HepG2 (cell line): Measurements from ENCODE around the gene HNRNPA0. TPM values are rescaled to one million over a fixed set of nuclear protein-coding genes. Genes with fewer than 3 reads are reported as not detected.

Source experiments
- ATAC-seq: fragments of 200-7000 bp; cut with Tn5 transposase; 3 replicates; pipeline ENCODE4 v1.9.1; 2020; ENCODE audit warnings: mild to moderate bottlenecking, moderate library complexity
- BruUV-seq: library from RNA; stranded (reverse); fragments of 400-500 nt; replicated peaks from 2 replicates; lab custom pipeline; 2021; lab: Mats Ljungman, UMichigan
- CTCF ChIA-PET: fragments of 300-600 bp; formaldehyde crosslinking; extraction: SDS; loops from one replicate; lab custom pipeline; 2021; ENCODE audit warnings: low total read pairs, inconsistent platforms, low intra/inter-chr PET ratio; lab: Yijun Ruan, JAX
- POLR2A ChIA-PET: fragments of 350-600 bp; sonication (Branson Sonifier 250); formaldehyde crosslinking; loops from one replicate; lab custom pipeline; 2020; ENCODE audit warnings: antibody characterized with exemption, inconsistent platforms; lab: Yijun Ruan, JAX
- DNase-seq: peaks from one replicate; pipeline ENCODE4 v3.0.0-alpha.2; 2015; ENCODE audit warnings: low spot score
- FAIRE-seq: peaks from 3 replicates; lab custom pipeline; 2011; peaks lifted over from hg19 to GRCh38; lab: Jason Lieb, UNC
- H2AFZ ChIP-seq: one replicate; pipeline ENCODE4 v1.6.1; 2011; ENCODE audit warnings: low read length, inconsistent platforms
- H3K27ac ChIP-seq: fragments of 300-600 bp; 3 replicates; pipeline ENCODE4 v1.8.0; 2011; ENCODE audit warnings: mixed run types, mild to moderate bottlenecking, mixed read lengths, low read length, inconsistent platforms; ENCODE audit not compliant: insufficient read depth; ENCODE audit errors: extremely low read length
- H3K27me3 ChIP-seq, 2 experiments: fragments of 200-600 bp in 1 of 2; 2 replicates in 1 of 2; 3 replicates in 1 of 2; pipeline versions ENCODE4 v1.6.0 to v1.8.0; 2011; ENCODE audit warnings: low read length in 2 of 2, mild to moderate bottlenecking in 2 of 2, moderate library complexity in 2 of 2, inconsistent platforms in 1 of 2; ENCODE audit not compliant: insufficient read depth in 2 of 2, control insufficient read depth in 1 of 2
- H3K36me3 ChIP-seq, 2 experiments: fragments of 200-600 bp in 1 of 2; replicated peaks in 1 of 2; 2 replicates in 1 of 2; 3 replicates in 1 of 2; pipeline versions ENCODE4 v1.5.1 to v1.8.0; 2011; ENCODE audit warnings: low read length in 2 of 2, inconsistent platforms in 1 of 2; ENCODE audit not compliant: insufficient read depth in 2 of 2, control insufficient read depth in 1 of 2
- H3K4me1 ChIP-seq: 2 replicates; pipeline ENCODE4 v1.5.1; 2012; ENCODE audit warnings: low read length, inconsistent platforms; ENCODE audit not compliant: insufficient read depth
- H3K4me2 ChIP-seq: 2 replicates; pipeline ENCODE4 v1.6.0; 2011; ENCODE audit warnings: low read depth, low read length, inconsistent platforms
- H3K4me3 ChIP-seq, 3 experiments: fragments of 200-600 bp in 1 of 3; sonication (generic), shearing (Covaris generic) in 1 of 3; replicated peaks in 1 of 3; 2 replicates each; pipeline ENCODE4 v1.5.1; 2011 to 2016; ENCODE audit warnings: low read length in 3 of 3, inconsistent platforms in 2 of 3, low read depth in 2 of 3, mild to moderate bottlenecking in 2 of 3, control low read depth in 1 of 3, mixed read lengths in 1 of 3; ENCODE audit not compliant: insufficient read depth in 1 of 3
- H3K79me2 ChIP-seq: one replicate; pipeline ENCODE4 v1.6.1; 2011; ENCODE audit warnings: low read length, inconsistent platforms; ENCODE audit not compliant: insufficient read depth
- H3K9ac ChIP-seq: 2 replicates; pipeline ENCODE4 v1.6.0; 2011; ENCODE audit warnings: mild to moderate bottlenecking, low read depth, low read length, inconsistent platforms; ENCODE audit not compliant: insufficient read depth
- H3K9me3 ChIP-seq: 2 replicates; pipeline ENCODE4 v1.5.1; 2012; ENCODE audit warnings: mild to moderate bottlenecking, low read length
- H4K20me1 ChIP-seq: 2 replicates; pipeline ENCODE4 v1.6.0; 2011; ENCODE audit warnings: inconsistent platforms, mild to moderate bottlenecking, low read length, moderate library complexity; ENCODE audit not compliant: insufficient read depth
- E2F2 ChIP-seq: sonication (generic); formaldehyde crosslinking; IDR thresholded peaks from 2 replicates; pipeline ENCODE4 v1.4.0; 2020; ENCODE audit warnings: missing genetic modification reagents, borderline replicate concordance
- PAF1 ChIP-seq: IDR thresholded peaks from 2 replicates; pipeline ENCODE4 v1.6.1; 2016; ENCODE audit warnings: missing genetic modification reagents, missing compliant biosample characterization
- STAG1 ChIP-seq: sonication (generic); formaldehyde crosslinking; IDR thresholded peaks from 2 replicates; pipeline ENCODE4 v1.4.0; 2020; ENCODE audit warnings: missing genetic modification reagents
- TCF7 ChIP-seq: sonication (generic); IDR thresholded peaks from 2 replicates; pipeline ENCODE4 v1.6.1; 2016; ENCODE audit warnings: antibody characterized with exemption, low read depth
- ZFP90 ChIP-seq: sonication (generic); formaldehyde crosslinking; IDR thresholded peaks from 2 replicates; pipeline ENCODE4 v1.8.0; 2022; ENCODE audit warnings: missing genetic modification reagents, mild to moderate bottlenecking, inconsistent platforms, borderline replicate concordance
- ZNF777 ChIP-seq: sonication (generic); formaldehyde crosslinking; IDR thresholded peaks from 2 replicates; pipeline ENCODE4 v1.4.0; 2020; ENCODE audit warnings: missing genetic modification reagents
- ZSCAN20 ChIP-seq: sonication (generic); formaldehyde crosslinking; IDR thresholded peaks from 2 replicates; pipeline ENCODE4 v1.4.0; 2020; ENCODE audit warnings: missing genetic modification reagents, mild to moderate bottlenecking, borderline replicate concordance
- WGBS: methylation state at CpG from one replicate; pipeline ENCODE4 v1.1.6; 2017; ENCODE audit warnings: low lambda C conversion rate; 5-methylcytosine and 5-hydroxymethylcytosine counted together
- in situ Hi-C: cut with HindIII; loops from 2 replicates; pipeline ENCODE4 v1.10.0; 2017; ENCODE audit warnings: low pct_unique_long_range_greater_than_20kb; ENCODE audit not compliant: extremely low pct_ligation_motif_present
- intact Hi-C: fragments of 100-400 bp; cut with micrococcal nuclease; formaldehyde crosslinking; loops from one replicate; pipeline ENCODE4 v1.10.0; 2022; ENCODE audit not compliant: unreplicated experiment
- polyA plus RNA-seq, 8 experiments: library from polyadenylated mRNA; depleted of rRNA in 3 of 8; stranded (reverse) in 7 of 8; unstranded in 1 of 8; fragments of >200 nt; fragmentation: Illumina TruSeq in 4 of 8; extraction: Trizol in 4 of 8; gene quantifications; 2 replicates each; pipeline versions ENCODE4 v1.2.1 to v1.2.3, GENCODE V29; 2011 to 2016; ENCODE audit warnings: low read depth in 4 of 8, missing spikeins in 1 of 8, mixed read lengths in 1 of 8; ENCODE audit not compliant: insufficient read depth in 1 of 8
- total RNA-seq, 5 experiments: library from RNA; depleted of rRNA; stranded (reverse); fragments of >200 nt; fragmentation: Illumina TruSeq; extraction: Trizol; gene quantifications; 2 replicates each; pipeline ENCODE4 v1.2.3, GENCODE V29; 2016; ENCODE audit warnings: low read depth in 1 of 5
- TF ChIP-seq, protein P1 (sequence below): sonication (generic); formaldehyde crosslinking; IDR thresholded peaks from 2 replicates; pipeline ENCODE4 v1.4.0; 2020; ENCODE audit warnings: missing genetic modification reagents

Gene HNRNPA0
- total and polyA plus RNA-seq, 2 of the 13 experiments (the other 11 are each of a cell fraction or from before 2014, with no cell fraction given) = 9.0 to 12.9 TPM

- no peak for DNase-seq
- TF ChIP-seq ZNF777 (CRISPR knock-in tag) (no peak), STAG1 (CRISPR knock-in tag) (peak; percentile 30; the same call in 1 of the 2 replicates)
- TF ChIP-seq, all 625 proteins: peak for 1
- H3K36me3 ChIP-seq = no peaks in the 10 kb centered on the region
- no peaks in the 10 kb centered on the region for H3K9me3 ChIP-seq
- no peak overlapping the region for H3K4me3 ChIP-seq
- H3K79me2 ChIP-seq = no peaks in the 10 kb centered on the region
- H3K9ac ChIP-seq = no peak overlapping the region
- H2AFZ ChIP-seq = no peak overlapping the region
- peaks cover 0 to 5% of the 10 kb centered on the region in 2 experiments; a peak in 2 of 5 replicates for H3K27me3 ChIP-seq
- H3K27ac ChIP-seq = no peak overlapping the region
- ATAC-seq (no peak), FAIRE-seq (no peak)
- in situ Hi-C loops (no loop called here), intact Hi-C loops (no loop called here)
- CTCF ChIA-PET = interaction anchor here (0.9 kb wide), 1 partner anchor 68 kb away, joined by 3 read pairs; no protein-coding TSS in a partner anchor
- H4K20me1 ChIP-seq = no peaks in the 10 kb centered on the region
- no peak overlapping the region for H3K4me2 ChIP-seq
- WGBS = 41% methylated on average over 1 of the region's 1 CpG
- no peaks in the 10 kb centered on the region for H3K4me1 ChIP-seq
- POLR2A ChIA-PET = no interaction called here
- no TSS peak for BruUV-seq
These were observed 26.1 kb downstream of the HNRNPA0 start for GRCh38 chr5:137728048-137728447.

DNA sequence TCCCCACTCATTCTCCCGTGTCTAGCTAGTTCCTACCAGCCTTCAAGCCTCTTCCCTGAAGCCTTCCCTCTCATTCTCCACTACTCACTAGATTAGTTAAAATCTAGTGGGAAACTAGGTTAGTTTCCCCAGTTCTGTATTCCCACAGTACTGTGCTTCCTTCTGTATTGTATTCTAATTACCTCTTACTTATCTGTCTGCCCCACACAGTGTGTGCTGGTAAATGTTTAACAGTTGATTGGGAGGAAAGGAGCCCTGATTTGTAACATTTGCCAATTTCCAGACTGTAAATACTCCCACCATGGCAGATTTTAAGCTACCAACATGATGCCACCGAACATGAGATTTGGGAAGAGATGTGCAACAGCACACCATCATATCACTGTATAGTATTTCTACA is 26.5 kb downstream of the HNRNPA0 start:
- Histone ChIP-seq H3K79me2 (no peaks in the 10 kb centered on the region), H3K4me2 (no peak overlapping the region), H4K20me1 (no peaks in the 10 kb centered on the region), H3K4me3 (no peak overlapping the region), H3K9ac (no peak overlapping the region), H3K27ac (no peak overlapping the region), H3K9me3 (no peaks in the 10 kb centered on the region), H2AFZ (no peak overlapping the region), H3K27me3 (peaks cover 0 to 3% of the 10 kb centered on the region in 2 experiments; a peak in 1 of 5 replicates), H3K36me3 (no peaks in the 10 kb centered on the region), H3K4me1 (no peaks in the 10 kb centered on the region)
- in situ Hi-C loops = no loop called here
- no TSS peak for BruUV-seq
- intact Hi-C loops = no loop called here
- no peak for FAIRE-seq
- ATAC-seq = no peak
- ChIA-PET POLR2A (no interaction called here), CTCF (interaction anchor here (0.9 kb wide), 1 partner anchor 67 kb away, joined by 3 read pairs; no protein-coding TSS in a partner anchor)
- 24% methylated on average over 2 of the region's 2 CpGs for WGBS
- no peak for DNase-seq
- TF ChIP-seq, protein P1, sequence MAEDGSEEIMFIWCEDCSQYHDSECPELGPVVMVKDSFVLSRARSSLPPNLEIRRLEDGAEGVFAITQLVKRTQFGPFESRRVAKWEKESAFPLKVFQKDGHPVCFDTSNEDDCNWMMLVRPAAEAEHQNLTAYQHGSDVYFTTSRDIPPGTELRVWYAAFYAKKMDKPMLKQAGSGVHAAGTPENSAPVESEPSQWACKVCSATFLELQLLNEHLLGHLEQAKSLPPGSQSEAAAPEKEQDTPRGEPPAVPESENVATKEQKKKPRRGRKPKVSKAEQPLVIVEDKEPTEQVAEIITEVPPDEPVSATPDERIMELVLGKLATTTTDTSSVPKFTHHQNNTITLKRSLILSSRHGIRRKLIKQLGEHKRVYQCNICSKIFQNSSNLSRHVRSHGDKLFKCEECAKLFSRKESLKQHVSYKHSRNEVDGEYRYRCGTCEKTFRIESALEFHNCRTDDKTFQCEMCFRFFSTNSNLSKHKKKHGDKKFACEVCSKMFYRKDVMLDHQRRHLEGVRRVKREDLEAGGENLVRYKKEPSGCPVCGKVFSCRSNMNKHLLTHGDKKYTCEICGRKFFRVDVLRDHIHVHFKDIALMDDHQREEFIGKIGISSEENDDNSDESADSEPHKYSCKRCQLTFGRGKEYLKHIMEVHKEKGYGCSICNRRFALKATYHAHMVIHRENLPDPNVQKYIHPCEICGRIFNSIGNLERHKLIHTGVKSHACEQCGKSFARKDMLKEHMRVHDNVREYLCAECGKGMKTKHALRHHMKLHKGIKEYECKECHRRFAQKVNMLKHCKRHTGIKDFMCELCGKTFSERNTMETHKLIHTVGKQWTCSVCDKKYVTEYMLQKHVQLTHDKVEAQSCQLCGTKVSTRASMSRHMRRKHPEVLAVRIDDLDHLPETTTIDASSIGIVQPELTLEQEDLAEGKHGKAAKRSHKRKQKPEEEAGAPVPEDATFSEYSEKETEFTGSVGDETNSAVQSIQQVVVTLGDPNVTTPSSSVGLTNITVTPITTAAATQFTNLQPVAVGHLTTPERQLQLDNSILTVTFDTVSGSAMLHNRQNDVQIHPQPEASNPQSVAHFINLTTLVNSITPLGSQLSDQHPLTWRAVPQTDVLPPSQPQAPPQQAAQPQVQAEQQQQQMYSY (CRISPR knock-in tag) = no peak
- TF ChIP-seq ZFP90 (CRISPR knock-in tag) (no peak), PAF1 (CRISPR knock-in tag) (no peak), E2F2 (CRISPR knock-in tag) (no peak), ZSCAN20 (CRISPR knock-in tag) (no peak), TCF7 (no peak)
